Measurements from ENCODE around the gene SLC49A4.

GRCh38 chr3:122916084-122916483 lies 121.2 kb downstream of the SLC49A4 start:
- TF ChIP-seq, protein P1, sequence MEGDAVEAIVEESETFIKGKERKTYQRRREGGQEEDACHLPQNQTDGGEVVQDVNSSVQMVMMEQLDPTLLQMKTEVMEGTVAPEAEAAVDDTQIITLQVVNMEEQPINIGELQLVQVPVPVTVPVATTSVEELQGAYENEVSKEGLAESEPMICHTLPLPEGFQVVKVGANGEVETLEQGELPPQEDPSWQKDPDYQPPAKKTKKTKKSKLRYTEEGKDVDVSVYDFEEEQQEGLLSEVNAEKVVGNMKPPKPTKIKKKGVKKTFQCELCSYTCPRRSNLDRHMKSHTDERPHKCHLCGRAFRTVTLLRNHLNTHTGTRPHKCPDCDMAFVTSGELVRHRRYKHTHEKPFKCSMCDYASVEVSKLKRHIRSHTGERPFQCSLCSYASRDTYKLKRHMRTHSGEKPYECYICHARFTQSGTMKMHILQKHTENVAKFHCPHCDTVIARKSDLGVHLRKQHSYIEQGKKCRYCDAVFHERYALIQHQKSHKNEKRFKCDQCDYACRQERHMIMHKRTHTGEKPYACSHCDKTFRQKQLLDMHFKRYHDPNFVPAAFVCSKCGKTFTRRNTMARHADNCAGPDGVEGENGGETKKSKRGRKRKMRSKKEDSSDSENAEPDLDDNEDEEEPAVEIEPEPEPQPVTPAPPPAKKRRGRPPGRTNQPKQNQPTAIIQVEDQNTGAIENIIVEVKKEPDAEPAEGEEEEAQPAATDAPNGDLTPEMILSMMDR (IDR thresholded peaks at IDR 0.05), result no peak
- TF ChIP-seq POLR2A (IDR thresholded peaks at IDR 0.05; ENCODE audit: low read depth) (no peak), POLR2AphosphoS5 (IDR thresholded peaks at IDR 0.05) (no peak)
